Retina (tissue), 1 donor: Measurements from ENCODE around the gene FAM171A1.
"Not testable (repeated sequence)": the region's sequence is repeated elsewhere in the genome, so short reads cannot be mapped to it uniquely, and the experiment has no call there.

Experiments used
- DNase-seq: peaks from one replicate; pipeline ENCODE4 v3.0.0-alpha.2; 2016

Gene FAM171A1

GRCh38 chr10:15370856-15371701 lies at the start of gene FAM171A1:
Gene FAM171A1 (minus strand): TSS chr10:15371289. CDS start chr10:15371052, 237 bp downstream.
- peak; percentile 45 for DNase-seq

GRCh38 chr10:15420858-15421257 lies 49.8 kb upstream of the FAM171A1 start:
- no peak for DNase-seq

GRCh38 chr10:15419279-15419874 lies 48.3 kb upstream of the FAM171A1 start:
- no peak for DNase-seq

GRCh38 chr10:15416034-15416433 lies 44.9 kb upstream of the FAM171A1 start:
- no peak for DNase-seq

- no peak for DNase-seq
These were observed 39.9 kb upstream of the FAM171A1 start for GRCh38 chr10:15411010-15411409.

- DNase-seq: not testable (repeated sequence)
These were observed 38.3 kb upstream of the FAM171A1 start for GRCh38 chr10:15409350-15409749.

- no peak for DNase-seq
These were observed 37.5 kb upstream of the FAM171A1 start for GRCh38 chr10:15408557-15408956.

GRCh38 chr10:15405319-15405718 lies 34.2 kb upstream of the FAM171A1 start:
- no peak for DNase-seq

GRCh38 chr10:15401382-15401781 lies 30.3 kb upstream of the FAM171A1 start:
- DNase-seq: no peak

- DNase-seq: not testable (repeated sequence)
These were observed 29.4 kb upstream of the FAM171A1 start for GRCh38 chr10:15400461-15400860.

- no peak for DNase-seq
These were observed 28.1 kb upstream of the FAM171A1 start for GRCh38 chr10:15399060-15399661.

- no peak for DNase-seq
These were observed 24.8 kb upstream of the FAM171A1 start for GRCh38 chr10:15395935-15396334.

- no peak for DNase-seq
These were observed 22.2 kb upstream of the FAM171A1 start for GRCh38 chr10:15393139-15393825.

GRCh38 chr10:15391491-15391890 lies 20.4 kb upstream of the FAM171A1 start:
- no peak for DNase-seq

- not testable (repeated sequence) for DNase-seq
These were observed 17.1 kb upstream of the FAM171A1 start for GRCh38 chr10:15388172-15388571.

GRCh38 chr10:15387021-15387420 lies 15.9 kb upstream of the FAM171A1 start:
- peak; percentile 60 for DNase-seq

GRCh38 chr10:15385552-15386455 lies 14.7 kb upstream of the FAM171A1 start:
- no peak for DNase-seq

GRCh38 chr10:15381420-15381819 lies 10.3 kb upstream of the FAM171A1 start:
- no peak for DNase-seq

- DNase-seq: no peak
These were observed 8.0 kb upstream of the FAM171A1 start for GRCh38 chr10:15379078-15379477.

GRCh38 chr10:15378569-15378968 lies 7.5 kb upstream of the FAM171A1 start:
- DNase-seq: no peak

GRCh38 chr10:15374566-15374965 lies 3.5 kb upstream of the FAM171A1 start:
- no peak for DNase-seq

- no peak for DNase-seq
These were observed 3.1 kb upstream of the FAM171A1 start for GRCh38 chr10:15374156-15374555.
